GM19452 (cell line): ENCODE measurements around the gene TUT1.
"Not testable (repeated sequence)": the region's sequence is repeated elsewhere in the genome, so short reads cannot be mapped to it uniquely, and the experiment has no call there.

ENCODE experiments used
- ATAC-seq: cut with Tn5 transposase; IDR thresholded peaks from one replicate; pipeline ENCODE4 v1.9.1; 2021; ENCODE audit not compliant: unreplicated experiment

Gene TUT1

GRCh38 chr11:62556875-62557631, 34.3 kb downstream of the TUT1 start:
- ATAC-seq = peak; percentile 35

DNA sequence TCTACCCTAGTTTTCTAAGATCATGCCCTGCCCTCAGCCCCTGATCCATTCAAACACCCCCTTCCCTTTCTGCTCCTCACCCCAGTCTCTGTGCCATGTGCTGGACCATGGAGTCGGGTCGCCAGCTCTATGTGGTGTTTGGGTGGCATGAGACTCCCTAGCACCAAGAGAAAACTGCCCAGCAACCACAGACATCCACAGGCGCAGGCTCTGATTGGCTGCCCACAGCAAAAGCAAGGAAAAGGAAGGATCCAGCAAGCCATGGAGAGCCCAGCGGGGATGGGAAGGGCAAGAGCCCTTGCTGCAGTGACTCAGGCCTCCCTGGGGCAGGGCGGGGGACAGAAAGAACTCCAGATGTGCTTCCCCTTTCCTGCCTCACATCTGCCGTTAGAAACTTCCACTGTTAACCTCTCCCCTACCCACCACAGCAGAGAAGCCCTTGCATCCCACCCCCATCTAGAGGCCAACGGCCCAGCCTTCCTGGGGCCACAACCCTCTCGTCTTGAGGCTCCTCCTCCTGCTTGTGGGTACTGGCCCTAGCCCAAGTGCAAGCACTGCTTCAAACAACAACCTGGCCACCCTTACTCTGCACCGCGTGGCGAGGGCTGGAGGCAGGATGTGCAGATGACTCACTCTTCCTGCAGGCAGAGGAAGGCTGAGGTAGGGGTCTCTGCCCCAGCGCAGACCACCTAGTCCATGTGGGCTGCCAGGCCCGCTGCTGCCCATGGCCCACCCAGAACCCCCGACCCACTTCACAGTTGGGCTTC, 35.0 kb downstream of the TUT1 start:
- peak; percentile 43 for ATAC-seq

GRCh38 chr11:62555464-62556107, 35.7 kb downstream of the TUT1 start:
- no peak for ATAC-seq

- ATAC-seq = no peak
Observed at GRCh38 chr11:62554387-62555167, 36.7 kb downstream of the TUT1 start.

DNA sequence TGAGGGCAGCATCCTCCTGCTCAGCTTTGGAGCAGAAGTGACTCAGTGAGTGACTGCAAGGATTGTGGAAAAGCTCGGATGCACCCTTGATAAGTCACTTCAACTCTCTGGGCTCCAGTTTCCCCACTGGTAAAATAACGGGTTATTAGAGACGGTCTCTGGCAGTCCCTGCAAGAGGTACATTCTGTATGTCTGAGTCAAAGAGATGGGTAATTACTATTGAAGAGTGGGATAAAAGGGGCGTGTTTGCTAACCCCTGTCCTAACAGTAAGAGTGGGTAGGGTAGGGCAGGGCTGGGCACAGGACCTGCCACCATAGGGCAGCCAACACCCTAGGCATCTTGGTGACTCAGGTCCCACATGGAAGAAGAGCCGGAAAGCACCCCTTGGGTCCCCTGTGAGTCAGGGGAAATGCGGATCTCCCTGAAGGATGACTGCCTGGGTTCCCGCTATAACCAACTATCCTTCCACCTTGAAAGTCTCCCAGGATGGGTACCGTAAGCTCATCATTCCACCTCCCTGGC, 37.4 kb downstream of the TUT1 start:
- no peak for ATAC-seq

GRCh38 chr11:62553080-62553838, 38.1 kb downstream of the TUT1 start:
- no peak for ATAC-seq

GRCh38 chr11:62552485-62553079, 38.7 kb downstream of the TUT1 start:
- no peak for ATAC-seq

GRCh38 chr11:62550478-62550877, 40.8 kb downstream of the TUT1 start:
- not testable (repeated sequence) for ATAC-seq

- no peak for ATAC-seq
Observed at GRCh38 chr11:62548545-62549335, 42.6 kb downstream of the TUT1 start.

- ATAC-seq = no peak
Observed at GRCh38 chr11:62547691-62548281, 43.5 kb downstream of the TUT1 start.

- ATAC-seq = no peak
Observed at GRCh38 chr11:62546929-62547625, 44.2 kb downstream of the TUT1 start.

DNA sequence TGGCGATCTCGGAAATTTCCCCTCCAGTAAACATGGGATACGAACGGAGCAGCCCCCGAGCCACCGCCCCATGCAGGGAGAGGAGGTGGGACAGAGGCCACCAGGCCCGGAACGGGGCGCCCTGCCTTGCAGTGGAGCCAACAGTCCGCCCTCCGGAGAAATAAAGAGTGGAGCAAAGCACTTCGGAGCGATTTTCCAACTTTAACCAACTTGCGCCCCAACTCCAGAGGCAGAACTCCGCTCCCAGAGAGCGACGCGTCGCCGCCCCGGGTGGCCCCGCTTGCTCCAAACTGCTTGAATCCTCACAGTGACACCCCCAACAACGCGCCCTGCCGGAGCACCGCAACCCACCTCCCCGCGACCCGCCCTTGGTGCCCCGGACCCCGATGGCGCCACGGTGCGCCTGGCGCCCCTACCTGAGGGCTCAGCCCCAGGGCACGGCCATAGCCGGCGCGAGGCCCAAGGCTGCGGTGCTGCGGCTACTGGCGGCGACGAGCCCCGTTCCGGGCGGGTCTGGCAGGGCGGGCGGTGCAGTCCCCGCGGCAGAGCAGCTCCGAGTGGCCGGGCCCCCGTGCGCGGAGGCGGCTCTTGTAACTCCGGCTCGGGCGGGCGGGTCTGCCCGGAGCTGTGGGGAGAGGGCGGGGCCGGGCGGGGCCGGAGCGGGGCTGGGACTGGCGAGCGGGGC, 44.9 kb downstream of the TUT1 start, which contains the start of gene AHNAK:
Gene AHNAK (minus strand): TSS at position 563 of the 685 bp plus-strand sequence. CDS start 10,708 bp downstream, outside the sequence.
- ATAC-seq = no peak

GRCh38 chr11:62545437-62546243, 45.7 kb downstream of the TUT1 start:
- no peak for ATAC-seq

DNA sequence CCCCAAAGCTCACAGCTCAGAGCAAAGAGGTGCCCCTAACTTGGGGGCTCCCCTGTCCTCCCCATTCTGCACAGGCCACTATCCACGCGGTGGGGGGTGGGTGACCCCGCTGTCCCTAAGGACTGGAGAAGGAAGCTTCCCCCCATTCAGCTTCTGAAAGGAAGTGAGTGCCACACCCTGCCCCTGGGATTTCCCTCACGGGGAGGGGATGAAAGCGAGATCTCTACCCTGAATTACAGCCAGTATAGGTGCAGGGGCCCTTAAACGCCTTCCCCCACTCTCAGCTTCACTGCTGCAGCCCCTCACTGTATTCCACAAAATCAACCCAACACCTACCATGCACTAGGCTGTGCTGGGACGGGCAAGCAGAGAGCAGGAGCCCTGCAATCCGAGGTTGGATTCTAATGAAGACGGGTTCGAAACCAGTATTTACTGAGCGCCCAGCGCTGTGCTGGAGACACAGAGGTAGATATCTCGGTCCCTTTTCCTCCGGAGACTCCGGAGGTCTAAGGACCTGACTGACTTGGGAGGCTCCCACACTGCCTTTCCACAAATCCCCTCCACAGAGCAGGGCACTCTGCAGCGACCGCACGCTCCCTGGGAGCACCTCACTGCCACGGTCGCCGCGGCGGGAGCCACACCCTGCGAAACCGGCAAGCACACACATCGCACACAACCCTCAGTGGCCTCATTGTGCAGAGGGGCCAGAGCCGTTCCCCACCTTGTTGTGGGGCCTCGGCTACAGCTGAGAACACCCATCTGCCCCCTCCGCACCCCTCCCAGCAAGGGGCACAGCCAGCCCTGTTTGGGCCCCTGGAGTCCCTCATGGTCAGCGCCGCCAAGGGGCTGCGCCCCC, 46.5 kb downstream of the TUT1 start:
- ATAC-seq = no peak

DNA sequence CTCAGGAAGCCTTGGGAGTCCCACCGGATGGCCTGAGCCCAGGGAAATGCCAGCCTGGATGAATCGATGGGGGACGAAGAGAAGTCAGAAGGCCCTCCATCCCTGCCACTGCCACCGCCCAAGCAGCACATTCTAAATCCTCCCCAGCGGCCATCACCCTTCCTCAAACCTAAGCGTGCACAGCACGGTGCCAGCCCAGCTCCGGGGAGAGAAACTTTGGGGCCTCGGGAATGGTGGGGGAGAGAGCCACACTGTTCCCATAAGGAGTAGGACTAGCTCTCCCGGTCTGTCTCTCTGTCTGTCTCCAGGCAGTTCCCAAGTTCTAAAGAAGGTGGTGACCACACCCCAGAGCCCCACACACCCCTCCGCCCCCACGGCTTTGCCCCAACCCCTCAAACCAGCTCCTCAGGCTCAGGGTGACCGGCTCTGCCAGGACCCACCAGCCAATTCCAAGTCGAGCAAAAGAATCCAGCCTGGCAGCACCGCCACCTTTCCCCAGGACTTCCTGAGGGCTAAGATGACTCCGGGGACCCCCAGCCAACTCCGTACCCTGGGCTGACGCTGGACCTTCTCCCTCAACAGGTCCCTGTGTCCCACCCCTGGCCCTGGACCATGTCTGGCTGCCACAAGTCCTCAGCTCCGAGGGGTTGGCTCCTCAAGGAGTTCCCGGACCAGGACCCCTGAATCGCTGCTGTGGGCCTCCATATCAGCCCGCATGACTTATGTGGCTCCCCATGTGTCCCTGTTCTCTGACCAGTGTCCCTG, 47.5 kb downstream of the TUT1 start:
- ATAC-seq = no peak
